ENCODE measurements around the gene ADAMTS4. TPM values are rescaled to one million over a fixed set of nuclear protein-coding genes. Genes with fewer than 3 reads are reported as not detected.

The ADAMTS4 gene
- total RNA-seq, 1 experiment from 2014 or later: 9.1 TPM

DNA sequence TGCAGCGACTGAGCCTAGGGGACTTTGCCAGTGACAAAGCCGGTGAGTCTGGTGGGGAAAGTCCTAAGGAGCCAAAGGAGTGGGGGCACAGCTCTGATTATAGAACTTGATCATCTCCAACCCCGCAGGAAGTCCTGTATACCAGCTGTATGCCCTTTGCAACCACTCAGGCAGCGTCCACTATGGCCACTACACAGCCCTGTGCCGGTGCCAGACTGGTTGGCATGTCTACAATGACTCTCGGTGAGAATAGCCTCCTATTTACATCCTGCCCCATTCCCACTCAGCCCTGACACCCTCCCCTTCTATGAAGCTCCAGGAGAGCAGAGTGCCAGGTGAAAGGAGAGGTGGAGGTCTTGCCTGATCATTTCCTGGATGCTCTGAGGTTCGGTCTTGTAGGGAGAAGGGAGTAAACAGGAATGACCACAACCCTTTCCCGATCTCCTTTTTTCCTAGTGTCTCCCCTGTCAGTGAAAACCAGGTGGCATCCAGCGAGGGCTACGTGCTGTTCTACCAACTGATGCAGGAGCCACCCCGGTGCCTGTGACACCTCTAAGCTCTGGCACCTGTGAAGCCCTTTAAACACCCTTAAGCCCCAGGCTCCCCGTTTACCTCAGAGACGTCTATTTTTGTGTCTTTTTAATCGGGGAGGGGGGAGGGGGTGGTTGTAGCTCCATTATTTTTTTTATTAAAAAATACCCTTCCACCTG lies 33.8 kb downstream of the ADAMTS4 start (continued):
- no peak for TF ChIP-seq ZNF532 (CRISPR knock-in tag; IDR thresholded peaks at IDR 0.05; ENCODE audit: borderline replicate concordance)
- TF ChIP-seq ZNF281 (CRISPR knock-in tag; IDR thresholded peaks at IDR 0.05): no peak
- no peak for TF ChIP-seq HMGXB4 (CRISPR knock-in tag; IDR thresholded peaks at IDR 0.05)
- no peak for TF ChIP-seq TCF7 (CRISPR knock-in tag; IDR thresholded peaks at IDR 0.05; ENCODE audit: low read depth)

DNA sequence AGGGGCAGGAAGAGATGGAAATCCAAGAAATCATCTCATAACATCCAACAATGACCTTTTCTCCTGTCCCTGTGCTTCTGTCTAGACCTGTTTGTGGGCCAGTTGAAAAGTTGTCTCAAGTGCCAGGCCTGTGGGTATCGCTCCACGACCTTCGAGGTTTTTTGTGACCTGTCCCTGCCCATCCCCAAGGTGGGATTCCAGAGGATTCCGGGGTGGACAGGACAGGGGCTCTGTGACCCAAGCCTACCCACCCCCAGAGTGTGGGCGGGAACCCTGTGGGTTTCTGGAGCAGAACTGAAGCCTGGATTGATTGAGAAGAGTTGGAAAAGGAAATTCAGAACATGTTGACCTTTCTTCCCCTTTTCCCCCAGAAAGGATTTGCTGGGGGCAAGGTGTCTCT lies 35.1 kb downstream of the ADAMTS4 start:
- ChIA-PET CTCF (no interaction called here), POLR2A (no interaction called here)
- ATAC-seq (no peak), DNase-seq (ENCODE audit: low spot score) (no peak)
- H3K4me1 Mint-ChIP-seq: peaks cover 19% of the 10 kb centered on the region
- no peak overlapping the region for H3K27ac Mint-ChIP-seq
- no peaks in the 10 kb centered on the region for H3K27me3 Mint-ChIP-seq (ENCODE audit: low read depth)
- H3K36me3 Mint-ChIP-seq: peaks cover 15% of the 10 kb centered on the region
- H3K9me3 Mint-ChIP-seq: no peaks in the 10 kb centered on the region
- H3K4me3 Mint-ChIP-seq: no peak overlapping the region
- TF ChIP-seq, protein P1, sequence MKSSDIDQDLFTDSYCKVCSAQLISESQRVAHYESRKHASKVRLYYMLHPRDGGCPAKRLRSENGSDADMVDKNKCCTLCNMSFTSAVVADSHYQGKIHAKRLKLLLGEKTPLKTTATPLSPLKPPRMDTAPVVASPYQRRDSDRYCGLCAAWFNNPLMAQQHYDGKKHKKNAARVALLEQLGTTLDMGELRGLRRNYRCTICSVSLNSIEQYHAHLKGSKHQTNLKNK (CRISPR knock-in tag; IDR thresholded peaks at IDR 0.05): no peak
- TF ChIP-seq ZNF416 (CRISPR knock-in tag; IDR thresholded peaks at IDR 0.05) (no peak), CTCF (IDR thresholded peaks at IDR 0.05) (no peak), RELA (CRISPR knock-in tag; IDR thresholded peaks at IDR 0.05; ENCODE audit: borderline replicate concordance) (no peak), PREB (CRISPR knock-in tag; IDR thresholded peaks at IDR 0.05; ENCODE audit: borderline replicate concordance) (no peak), ZNF281 (CRISPR knock-in tag; IDR thresholded peaks at IDR 0.05) (no peak), EMX1 (CRISPR knock-in tag; IDR thresholded peaks at IDR 0.05) (no peak), E2F5 (CRISPR knock-in tag; IDR thresholded peaks at IDR 0.05) (no peak), HMGXB4 (CRISPR knock-in tag; IDR thresholded peaks at IDR 0.05) (no peak)
- TF ChIP-seq, protein P2, sequence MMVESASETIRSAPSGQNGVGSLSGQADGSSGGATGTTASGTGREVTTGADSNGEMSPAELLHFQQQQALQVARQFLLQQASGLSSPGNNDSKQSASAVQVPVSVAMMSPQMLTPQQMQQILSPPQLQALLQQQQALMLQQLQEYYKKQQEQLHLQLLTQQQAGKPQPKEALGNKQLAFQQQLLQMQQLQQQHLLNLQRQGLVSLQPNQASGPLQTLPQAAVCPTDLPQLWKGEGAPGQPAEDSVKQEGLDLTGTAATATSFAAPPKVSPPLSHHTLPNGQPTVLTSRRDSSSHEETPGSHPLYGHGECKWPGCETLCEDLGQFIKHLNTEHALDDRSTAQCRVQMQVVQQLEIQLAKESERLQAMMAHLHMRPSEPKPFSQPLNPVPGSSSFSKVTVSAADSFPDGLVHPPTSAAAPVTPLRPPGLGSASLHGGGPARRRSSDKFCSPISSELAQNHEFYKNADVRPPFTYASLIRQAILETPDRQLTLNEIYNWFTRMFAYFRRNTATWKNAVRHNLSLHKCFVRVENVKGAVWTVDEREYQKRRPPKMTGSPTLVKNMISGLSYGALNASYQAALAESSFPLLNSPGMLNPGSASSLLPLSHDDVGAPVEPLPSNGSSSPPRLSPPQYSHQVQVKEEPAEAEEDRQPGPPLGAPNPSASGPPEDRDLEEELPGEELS (CRISPR knock-in tag; IDR thresholded peaks at IDR 0.05): no peak
